ENCODE measurements around the gene KIR2DL3.

- TF ChIP-seq CTCF (tag by site-specific recombination; IDR thresholded peaks at IDR 0.05) (no peak), REST (tag by site-specific recombination; IDR thresholded peaks at IDR 0.05) (no peak), ZNF792 (tag by site-specific recombination; IDR thresholded peaks at IDR 0.05) (no peak), SETDB1 (IDR thresholded peaks at IDR 0.05; ENCODE audit: insufficient read length, low read length) (no peak), TCF7L2 (IDR thresholded peaks at IDR 0.05; ENCODE audit: borderline replicate concordance, low read depth, low read length) (no peak), ZSCAN30 (tag by site-specific recombination; IDR thresholded peaks at IDR 0.05) (no peak), ZNF510 (tag by site-specific recombination; IDR thresholded peaks at IDR 0.05; ENCODE audit: insufficient replicate concordance) (no peak), MZF1 (tag by site-specific recombination; IDR thresholded peaks at IDR 0.05; ENCODE audit: borderline replicate concordance) (no peak), ZFP3 (tag by site-specific recombination; IDR thresholded peaks at IDR 0.05; ENCODE audit: low read depth) (no peak), GFI1B (tag by site-specific recombination; IDR thresholded peaks at IDR 0.05) (no peak)
These were observed 41.5 kb upstream of the KIR2DL3 start for GRCh38 chr19:54696766-54697165.

Measured in HEK293 (cell line).